Germinal center (tissue), 1 donor: Measurements from ENCODE around the gene ACP3.
A peak's percentile ranks its signal among the peaks of the same experiment; 100 is the strongest.
"Not testable (repeated sequence)": the region's sequence is repeated elsewhere in the genome, so short reads cannot be mapped to it uniquely, and the experiment has no call there.

Experiments used
- DNase-seq: peaks from one replicate; pipeline ENCODE4 v3.0.0; 2012; ENCODE audit warnings: mixed read lengths, low spot score

The ACP3 gene, protein sequence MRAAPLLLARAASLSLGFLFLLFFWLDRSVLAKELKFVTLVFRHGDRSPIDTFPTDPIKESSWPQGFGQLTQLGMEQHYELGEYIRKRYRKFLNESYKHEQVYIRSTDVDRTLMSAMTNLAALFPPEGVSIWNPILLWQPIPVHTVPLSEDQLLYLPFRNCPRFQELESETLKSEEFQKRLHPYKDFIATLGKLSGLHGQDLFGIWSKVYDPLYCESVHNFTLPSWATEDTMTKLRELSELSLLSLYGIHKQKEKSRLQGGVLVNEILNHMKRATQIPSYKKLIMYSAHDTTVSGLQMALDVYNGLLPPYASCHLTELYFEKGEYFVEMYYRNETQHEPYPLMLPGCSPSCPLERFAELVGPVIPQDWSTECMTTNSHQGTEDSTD

DNA sequence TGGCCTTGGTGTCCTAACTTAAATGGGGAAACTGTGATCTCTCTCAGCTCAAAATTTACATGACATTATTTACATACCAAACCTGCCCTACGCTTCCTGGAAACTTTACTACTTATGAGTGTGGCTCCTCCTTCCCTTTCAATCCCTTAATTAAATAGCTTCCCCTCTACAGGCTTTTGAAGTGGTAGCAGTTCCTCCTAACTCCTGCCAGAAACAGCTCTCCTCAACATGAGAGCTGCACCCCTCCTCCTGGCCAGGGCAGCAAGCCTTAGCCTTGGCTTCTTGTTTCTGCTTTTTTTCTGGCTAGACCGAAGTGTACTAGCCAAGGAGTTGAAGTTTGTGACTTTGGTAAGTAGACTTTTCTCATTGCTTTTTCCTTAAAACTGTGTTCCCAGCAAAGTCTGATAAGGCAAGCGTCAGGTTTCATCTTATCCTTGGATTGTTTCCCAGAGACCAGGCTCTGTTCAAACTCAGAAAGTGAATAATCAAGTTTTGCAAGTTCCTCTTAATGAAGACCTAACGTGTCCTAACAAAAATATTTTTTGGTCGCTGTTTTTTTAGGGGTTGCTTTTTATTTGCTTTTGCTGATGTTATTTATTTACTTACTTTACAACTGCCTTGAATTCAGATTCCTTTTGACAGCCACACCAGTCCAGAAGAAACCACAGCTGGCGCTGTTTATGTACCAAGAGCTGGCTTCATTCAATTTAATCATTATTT, at the start of gene ACP3:
Gene ACP3, plus strand, starts transcription at position 179 of the 720 bp plus-strand sequence. Its CDS starts 50 bp downstream, at position 229.
- DNase-seq = peak; percentile 64

DNA sequence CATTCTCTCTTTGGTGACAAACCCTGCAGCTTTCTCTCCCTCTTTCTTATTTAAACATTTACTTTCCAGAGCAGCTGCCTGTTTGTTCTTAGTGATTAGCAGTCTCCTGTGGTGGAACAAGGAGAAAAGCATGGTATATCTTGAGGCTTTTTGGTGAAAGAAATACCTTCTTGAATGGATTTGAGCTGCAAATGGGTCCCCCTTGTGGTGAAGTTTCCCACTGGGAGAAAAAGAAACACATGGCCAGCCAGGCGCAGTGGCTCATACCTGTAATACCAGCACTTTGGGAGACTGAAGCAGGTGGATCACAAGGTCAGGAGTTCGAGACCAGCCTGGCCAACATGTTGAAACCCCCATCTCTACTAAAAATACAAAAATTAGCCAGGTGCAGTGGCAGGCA, 48.3 kb upstream of the ACP3 start:
- DNase-seq = no peak

DNA sequence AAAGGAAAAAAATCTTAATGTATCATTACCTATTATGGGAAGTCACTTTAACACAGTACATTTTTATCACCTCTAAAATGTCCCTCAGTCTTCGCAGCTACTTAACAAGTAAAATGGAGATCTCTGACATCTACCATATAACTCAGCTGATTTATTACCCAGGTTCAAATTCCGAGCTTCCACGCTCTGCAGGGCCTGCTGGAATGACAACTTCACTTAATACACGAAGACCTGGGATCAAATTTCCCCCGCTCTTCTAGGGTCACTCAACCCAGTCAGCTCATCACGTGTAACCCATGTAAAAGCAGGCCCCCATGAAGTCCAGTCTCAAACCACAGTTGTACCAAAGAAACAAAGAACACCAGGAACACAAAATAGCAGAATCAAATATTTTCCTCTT, 44.2 kb upstream of the ACP3 start:
- DNase-seq = no peak

DNA sequence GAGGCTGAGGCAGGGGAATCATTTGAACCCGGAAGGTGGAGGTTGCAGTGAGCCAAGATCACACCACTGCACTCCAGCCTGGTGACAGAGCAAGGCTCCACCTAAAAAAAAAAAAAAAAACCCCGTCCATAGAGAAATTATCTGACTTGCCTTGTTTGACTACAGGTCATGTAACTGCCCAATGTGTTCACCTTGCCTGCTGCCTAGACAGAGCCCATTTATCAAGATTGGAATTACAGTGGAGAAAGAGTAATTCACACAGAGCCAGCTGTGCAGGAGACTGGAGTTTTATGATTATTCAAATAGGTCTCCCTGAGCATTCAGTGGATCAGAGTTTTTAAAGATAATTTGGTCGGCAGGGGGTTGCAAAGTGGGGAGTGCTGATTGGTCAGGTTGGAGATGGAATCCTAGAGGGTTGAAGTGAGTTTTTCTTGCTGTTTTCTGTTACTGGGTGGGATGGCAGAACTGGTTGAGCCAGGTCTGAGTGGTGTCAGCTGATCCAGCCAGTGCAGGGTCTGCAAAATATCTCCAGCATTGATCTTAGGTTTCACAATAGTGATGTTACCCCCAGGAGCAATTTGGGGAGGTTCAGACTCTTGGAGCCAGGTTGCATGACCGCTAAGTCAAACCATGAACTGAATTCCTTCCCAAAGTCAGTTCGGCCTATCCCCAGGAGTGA, 40.8 kb upstream of the ACP3 start:
- DNase-seq = no peak

DNA sequence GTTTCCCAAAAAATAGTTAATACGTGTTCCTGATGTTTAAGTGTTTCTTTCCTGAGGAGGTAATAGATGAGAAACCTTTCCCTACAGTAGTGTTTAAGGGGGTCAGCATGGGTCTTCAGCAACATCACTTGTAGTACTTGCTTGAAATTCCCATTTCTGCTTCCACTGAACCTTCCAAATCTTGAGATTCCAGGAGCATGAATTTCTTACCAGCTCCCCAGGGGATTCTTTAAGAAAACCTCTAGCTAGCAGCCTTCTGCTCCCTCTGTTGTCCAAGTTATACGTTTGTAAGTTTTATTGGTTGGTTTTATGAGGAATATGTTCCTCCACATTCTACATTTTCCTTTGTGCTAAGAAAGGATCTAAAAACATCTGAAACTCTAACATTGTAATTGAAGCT, 38.2 kb upstream of the ACP3 start:
- no peak for DNase-seq

DNA sequence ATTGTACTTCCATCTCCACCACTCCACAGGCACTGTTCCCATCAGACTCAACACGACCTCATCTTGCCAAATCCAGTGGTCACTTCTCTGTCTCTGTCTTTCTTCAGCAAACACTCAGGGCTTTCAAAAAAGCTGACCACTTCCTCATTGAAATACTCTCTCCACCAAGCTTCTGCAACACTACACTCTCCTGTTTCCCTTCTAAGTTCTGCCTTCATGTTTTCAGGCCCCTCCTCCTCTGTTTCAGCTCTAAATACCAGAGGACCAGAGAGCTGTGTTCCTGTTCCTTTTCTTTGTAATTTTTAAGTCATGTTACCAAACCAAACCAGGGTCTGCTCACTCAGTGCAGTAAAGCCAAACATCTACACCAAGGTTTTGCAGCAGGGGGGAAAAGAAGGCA, 33.8 kb upstream of the ACP3 start:
- DNase-seq = no peak

DNA sequence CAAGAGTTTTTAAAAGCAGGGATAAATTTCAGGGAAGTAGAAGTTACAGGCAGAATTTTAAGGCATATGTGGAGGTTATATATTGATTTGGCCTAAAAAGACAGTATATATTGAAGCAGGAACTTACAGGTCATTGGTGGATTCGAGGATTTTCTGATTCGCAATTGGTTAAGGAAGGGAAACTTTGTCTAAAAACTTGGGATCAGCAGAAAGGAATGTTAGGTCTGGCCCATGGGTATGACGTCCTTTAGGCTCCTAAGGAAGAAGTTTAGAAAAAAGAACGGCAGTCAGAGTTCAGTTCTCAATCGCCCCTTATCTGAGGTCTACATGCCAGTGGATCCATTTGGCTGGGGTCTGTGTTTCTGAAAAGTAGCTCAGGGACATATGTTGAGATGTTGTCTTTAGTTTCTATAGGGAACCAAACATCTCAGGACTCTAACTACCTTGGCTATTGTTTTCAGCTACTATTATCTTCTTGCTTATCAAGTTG, 33.2 kb upstream of the ACP3 start:
- DNase-seq = no peak

DNA sequence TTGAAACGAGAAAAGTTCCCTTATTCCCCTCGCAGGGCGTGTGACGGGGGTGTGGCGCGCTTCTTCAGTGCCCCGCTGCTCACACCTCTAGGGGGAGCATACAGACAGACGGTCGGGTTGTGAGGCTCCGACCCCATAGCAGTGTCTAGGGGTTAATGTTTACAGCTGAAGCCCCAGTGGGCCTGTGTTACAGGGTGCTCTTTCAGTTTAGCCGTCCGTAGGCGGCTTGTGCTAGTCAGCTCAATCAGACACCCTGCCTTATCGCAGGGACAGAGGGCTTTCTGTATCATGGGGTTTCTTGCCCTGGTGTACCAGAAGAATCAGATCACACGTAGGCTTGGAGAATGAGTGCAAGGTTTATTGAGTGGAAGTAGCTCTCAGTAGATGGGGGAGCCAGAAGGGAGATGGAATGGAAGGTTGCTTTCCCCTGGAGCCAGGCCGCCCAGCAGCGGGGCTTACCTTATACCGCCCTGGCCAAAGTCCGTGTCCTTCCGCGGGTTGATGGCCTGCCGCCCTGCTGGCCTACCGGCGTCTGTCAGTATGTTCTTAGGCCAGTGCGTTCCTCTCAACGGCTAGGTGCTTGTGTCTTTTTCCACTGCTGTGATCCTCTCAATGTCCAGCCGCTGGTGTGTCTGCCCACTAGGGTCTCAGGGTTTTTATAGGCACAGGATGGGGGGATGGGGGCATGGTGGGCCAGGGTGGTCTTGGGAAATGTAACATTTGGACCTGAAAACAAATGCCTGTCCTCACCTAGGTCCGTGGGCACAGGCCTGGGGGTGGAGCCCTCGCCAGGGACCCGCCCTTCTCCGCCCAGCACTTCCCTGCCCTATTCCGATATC, 32.2 kb upstream of the ACP3 start:
- no peak for DNase-seq

DNA sequence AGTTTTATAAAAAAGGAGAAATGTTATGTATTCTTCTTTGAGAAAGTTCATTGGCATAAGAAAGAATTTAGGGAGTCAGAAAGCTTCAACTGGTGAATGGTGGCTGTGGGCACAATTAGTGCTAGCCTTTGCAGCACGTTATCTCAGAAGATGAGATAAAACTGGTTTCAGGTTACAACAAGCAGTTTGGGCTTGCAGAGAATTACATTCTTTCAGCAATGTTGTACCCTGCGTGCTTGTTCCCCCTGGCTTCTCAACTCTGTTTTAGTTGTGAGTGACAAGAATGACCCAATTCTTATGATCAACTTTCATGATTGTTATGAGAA, 31.6 kb upstream of the ACP3 start:
- no peak for DNase-seq

DNA sequence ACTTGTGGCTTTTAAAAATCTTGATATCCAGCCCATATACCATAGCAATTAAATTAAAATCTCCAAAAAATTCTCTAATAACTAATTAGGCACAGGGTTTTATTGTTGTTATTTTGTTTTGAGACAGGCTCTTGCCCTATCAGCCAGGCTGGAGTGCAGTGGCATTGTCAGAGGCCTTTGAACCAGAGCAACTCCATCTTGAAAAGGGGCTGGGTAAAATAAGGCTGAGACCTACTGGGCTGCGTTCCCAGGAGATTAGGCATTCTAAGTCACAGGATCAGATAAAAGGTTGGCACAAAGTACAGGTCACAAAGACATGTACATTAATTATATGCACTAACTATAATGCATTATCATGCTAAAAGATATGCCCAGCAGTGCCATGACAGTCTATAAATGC, 31.2 kb upstream of the ACP3 start:
- DNase-seq = no peak

DNA sequence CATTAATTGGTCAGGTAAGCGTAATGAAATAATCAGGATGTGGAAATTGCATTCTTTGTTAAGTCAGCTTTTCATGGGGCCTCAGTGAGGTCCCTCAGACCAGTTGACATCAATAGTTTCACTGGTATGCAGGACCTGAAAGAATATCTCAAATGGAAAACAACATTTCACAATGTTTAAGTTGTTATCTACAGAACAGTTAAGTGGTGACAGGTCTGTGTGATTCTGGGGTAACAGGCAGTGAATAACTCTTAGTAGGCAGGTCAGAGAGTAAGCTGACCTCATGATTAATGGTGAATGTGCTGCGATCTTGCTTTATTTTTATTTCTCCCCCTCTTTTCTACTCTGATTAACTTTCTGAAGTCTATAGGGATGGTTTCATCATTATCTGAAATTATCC, 28.9 kb upstream of the ACP3 start:
- no peak for DNase-seq

DNA sequence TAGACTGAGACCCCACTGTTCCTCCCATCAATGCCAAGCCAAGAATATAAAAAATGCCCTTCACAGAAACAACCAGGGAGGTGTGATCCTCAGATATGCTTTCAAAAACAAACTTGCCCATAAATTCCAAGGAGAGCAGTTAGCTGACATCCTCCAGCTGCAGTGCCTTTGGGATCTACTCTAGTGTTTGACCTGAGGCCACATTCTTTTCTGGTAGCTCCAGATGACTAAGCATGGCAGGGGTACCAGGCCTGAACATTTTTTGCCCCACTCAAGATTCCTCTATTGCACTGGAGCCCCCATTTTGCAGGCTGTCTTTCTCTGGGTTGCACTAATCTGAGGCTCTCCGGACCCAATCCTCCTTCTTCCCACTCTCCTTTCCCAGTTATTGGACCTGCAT, 27.9 kb upstream of the ACP3 start:
- no peak for DNase-seq

DNA sequence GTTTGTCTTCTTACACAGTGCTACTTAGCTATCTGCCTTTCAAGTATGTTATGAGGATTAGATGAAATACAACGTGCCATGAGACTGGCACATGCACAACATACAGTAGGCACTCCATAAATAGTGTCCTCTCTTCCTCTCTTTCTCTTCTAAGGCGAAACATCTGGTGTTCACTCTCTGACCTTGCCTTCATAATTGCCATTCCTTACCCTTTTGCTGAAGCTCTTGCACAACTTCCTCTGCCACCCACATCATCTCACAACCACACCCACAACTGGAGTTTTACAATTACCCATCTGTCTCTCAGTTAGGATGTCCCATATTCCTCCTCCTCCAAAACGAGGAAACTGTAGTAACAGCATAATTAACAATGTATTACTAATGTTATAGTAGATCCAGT, 26.4 kb upstream of the ACP3 start:
- DNase-seq = no peak

DNA sequence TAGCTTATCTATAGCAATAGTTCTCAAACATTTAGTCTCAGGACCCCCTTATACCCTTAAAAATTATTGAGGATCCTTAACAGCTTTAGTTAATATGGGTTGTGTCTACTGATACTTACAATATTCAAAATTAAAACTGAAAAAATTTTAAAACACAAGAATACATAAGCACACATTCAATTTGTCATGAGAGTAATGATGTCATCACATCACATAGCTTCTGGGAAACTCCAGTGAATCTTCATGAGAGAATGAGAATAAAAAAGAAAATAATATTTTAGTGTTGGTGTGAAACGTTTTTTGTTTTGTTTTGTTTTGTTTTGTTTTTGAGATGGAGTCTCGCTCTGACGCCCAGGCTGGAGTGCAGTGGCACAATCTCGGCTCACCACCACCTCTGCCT, 25.2 kb upstream of the ACP3 start:
- no peak for DNase-seq

DNA sequence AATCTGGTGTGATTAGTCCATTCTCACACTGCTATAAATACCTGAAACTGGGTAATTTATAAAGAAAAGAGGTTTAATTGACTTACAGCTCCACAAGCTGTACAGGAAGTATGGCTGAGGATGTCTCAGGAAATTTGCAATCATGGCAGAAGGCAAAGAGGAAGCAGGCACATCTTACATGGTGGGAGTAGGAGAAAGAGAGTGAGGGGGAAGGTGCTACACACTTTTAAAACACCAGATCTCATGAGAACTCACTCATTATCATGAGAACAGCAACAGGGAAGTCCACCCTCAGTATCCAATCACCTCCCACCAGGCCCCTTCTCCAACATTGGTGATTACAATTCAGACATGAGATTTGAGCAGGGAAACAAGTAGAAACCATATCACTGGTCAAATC, 24.0 kb upstream of the ACP3 start:
- DNase-seq = no peak

DNA sequence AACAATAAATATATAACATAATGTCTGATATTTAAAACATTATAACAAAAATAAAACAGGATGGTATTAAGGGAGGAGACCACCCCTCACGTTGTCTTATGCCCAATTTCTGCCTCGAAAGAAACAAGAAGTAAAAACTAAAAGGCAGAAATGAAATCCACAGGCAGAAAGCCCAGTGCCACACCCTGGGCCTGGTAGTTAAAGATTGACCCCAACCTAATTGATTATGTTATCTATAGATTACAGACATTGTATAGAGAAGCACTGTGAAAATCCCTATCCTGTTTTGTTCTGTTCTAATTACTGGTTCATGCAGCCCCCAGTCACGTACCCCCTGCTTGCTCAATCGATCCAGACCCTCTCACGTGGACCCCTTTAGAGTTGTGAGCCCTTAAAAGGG, 22.3 kb upstream of the ACP3 start:
- no peak for DNase-seq

DNA sequence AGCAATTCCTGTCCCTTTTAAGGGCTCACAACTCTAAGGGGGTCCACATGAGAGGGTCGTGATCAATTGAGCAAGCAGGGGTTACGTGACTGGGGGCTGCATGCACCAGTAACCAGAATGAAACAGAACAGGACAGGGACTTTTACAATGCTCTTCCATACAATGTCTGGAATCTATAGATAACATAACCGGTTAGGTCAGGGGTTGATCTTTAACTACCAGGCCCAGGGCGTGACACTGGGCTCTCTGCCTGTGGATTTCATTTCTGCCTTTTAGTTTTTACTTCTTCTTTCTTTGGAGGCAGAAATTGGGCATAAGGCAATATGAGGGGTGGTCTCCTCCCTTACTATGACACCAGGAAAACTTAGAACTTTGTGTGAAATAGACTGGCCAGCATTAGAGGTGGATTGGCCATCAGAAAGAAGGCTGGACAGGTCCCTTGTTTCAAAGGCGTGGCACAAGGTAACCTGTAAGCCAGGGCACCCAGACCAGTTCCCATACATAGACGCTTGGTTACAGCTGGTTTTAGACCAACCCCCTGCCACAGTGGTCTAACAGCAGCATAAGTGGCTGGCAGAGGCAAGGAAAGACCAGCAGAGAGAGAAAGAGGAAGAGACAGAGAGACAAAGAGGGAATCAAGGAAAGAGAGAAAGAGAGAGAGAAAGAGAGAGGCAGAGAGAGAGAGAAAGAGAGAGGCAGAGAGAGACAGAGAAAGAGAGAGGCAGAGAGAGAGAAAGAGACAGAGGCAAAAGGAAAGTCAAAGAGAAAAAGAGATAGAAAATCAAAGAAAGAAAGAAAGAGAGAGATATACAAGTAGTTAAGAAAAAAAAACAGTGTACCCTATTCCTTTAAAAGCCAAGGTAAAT, 13.6 kb upstream of the ACP3 start:
- not testable (repeated sequence) for DNase-seq

DNA sequence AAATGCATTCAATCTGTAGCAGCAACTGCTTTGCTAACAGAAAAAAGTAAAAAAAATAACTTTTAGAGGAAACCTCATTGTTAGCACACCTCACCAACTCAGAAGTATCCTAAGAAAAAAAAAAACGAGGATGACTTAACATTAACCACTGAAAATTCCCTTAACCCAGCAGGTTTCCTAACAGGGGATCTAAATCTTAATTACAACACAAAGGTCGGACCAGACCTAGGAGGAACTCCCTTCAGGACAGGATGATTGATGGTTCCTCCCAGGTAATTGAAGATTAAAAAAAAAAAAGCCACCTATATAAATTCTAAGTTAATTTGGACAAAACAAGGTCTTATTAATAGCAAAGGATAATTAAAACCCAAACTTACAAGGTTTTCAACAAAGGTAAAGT, 12.9 kb upstream of the ACP3 start:
- DNase-seq = not testable (repeated sequence)

DNA sequence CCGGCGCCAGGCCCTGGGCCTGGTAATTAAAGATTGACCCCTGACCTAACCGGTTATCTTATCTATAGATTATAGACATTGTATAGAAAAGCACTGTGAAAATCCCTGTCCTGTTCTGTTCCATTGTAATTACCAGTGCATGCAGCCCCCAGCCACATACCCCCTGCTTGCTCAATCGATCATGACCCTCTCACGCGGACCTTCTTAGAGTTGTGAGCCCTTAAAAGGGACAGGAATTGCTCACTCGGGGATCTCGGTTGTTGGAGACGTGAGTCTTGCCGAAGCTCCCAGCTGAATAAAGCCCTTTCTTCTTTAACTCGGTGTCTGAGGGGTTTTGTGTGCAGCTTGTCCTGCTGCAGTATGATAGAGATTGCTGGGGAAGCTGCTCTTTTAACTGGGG, 7.2 kb upstream of the ACP3 start:
- not testable (repeated sequence) for DNase-seq

DNA sequence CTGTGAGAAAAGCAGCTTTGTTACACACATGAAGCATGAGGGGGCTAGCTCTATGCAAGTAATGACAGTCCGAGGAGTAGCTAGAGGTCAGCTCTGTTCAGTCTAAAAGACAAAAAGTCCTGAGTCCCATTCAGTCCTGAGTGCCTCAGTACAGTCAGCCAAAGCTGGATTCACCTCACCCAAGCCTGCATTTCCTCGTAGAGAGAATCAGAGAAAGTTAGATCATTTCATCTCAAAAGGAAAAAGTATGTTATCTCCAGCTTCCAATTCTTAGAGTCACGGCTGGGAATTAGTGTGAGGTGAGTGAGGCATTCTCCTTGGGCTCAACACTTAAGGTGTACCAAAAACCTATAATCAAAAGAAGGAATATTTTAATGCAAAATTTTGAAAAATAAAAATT, 5.9 kb upstream of the ACP3 start:
- DNase-seq = no peak

DNA sequence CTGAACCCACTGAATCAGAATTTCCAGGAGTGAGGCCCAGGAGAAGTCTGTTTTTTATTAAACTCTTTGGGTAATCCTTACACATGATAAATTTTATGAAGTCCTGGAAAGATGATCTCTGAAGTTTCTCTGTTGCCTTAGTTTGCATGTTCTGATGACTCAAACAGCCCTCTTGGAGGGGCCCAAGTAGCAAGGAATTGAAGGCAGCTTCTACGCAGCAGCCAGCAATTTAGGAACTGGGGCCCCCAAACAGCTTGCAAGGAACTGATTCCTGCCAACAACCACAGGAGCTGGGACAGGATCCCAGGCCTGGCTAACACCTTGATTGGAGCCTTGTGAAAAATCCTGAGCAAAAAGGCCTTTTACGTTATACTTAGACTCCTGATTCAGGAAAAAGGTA, 5.4 kb upstream of the ACP3 start:
- no peak for DNase-seq
